Activated effector memory CD4-positive, alpha-beta T cell treated with Interleukin-2 at 50 U/mL for 16 hours (primary cell): Measurements from ENCODE around the gene C6orf141.
"Not testable (repeated sequence)": the region's sequence is repeated elsewhere in the genome, so short reads cannot be mapped to it uniquely, and the experiment has no call there.

Experiments used
- DNase-seq: peaks from one replicate; pipeline ENCODE4 v3.0.0-alpha.2; 2020

Gene C6orf141

GRCh38 chr6:49587262-49587661 is 36.8 kb downstream of the C6orf141 start:
- DNase-seq = not testable (repeated sequence)
